ENCODE results near the gene PPM1J. TPM values are rescaled to one million over a fixed set of nuclear protein-coding genes. Genes with fewer than 3 reads are reported as not detected.

Gene PPM1J
- total RNA-seq, 1 donor from 2014 or later, result 1.6 TPM

DNA sequence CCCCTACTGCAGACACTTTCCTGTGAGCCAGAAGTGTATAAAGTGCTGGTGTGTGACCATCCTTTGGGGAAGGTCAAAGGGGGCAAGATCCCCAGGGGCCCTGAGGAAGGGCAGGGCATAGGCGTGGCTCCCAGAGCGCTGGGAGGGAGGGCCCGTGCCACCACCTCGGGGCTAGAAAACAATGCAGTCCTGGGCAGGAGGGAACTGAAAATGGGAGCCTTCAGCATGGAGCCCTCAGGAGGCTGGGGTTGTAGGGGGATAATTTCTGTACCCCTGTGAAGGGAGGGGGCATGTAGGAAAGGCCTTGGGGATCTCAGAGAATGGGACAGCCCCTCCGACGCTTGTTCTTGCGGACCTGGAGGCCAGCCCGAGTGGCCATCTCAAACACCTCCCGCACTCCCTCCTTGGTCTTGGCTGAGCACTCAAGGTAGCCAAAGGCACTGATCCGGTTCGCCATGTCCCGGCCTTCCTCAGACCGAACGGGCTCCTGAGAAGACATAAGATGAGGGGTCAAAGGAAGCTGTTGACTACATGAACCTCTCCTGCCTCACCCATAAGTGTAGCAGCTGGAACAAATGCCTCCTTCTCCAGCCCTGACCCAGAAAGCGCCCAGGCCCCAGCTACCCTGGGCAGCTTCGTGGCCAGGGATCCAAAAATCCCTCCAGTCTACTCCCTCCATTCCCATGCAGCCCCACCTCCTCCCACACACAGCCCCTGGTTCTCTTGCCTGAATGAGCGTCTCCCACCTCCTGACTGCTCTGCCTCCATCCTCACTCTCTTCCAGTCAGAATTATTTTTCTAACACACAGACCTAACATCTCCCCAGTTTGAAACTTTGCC is 13.7 kb downstream of the PPM1J start:
- TF ChIP-seq, protein P1, sequence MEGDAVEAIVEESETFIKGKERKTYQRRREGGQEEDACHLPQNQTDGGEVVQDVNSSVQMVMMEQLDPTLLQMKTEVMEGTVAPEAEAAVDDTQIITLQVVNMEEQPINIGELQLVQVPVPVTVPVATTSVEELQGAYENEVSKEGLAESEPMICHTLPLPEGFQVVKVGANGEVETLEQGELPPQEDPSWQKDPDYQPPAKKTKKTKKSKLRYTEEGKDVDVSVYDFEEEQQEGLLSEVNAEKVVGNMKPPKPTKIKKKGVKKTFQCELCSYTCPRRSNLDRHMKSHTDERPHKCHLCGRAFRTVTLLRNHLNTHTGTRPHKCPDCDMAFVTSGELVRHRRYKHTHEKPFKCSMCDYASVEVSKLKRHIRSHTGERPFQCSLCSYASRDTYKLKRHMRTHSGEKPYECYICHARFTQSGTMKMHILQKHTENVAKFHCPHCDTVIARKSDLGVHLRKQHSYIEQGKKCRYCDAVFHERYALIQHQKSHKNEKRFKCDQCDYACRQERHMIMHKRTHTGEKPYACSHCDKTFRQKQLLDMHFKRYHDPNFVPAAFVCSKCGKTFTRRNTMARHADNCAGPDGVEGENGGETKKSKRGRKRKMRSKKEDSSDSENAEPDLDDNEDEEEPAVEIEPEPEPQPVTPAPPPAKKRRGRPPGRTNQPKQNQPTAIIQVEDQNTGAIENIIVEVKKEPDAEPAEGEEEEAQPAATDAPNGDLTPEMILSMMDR (IDR thresholded peaks at IDR 0.05; ENCODE audit: unreplicated experiment), result no peak
- Mint-ChIP-seq H3K4me1 (ENCODE audit: unreplicated experiment) (peaks cover 69% of the 10 kb centered on the region), H3K4me3 (ENCODE audit: unreplicated experiment) (peak overlapping the region; percentile 78), H3K9me3 (ENCODE audit: unreplicated experiment) (no peaks in the 10 kb centered on the region), H3K27ac (ENCODE audit: unreplicated experiment) (peak overlapping the region; percentile 92), H3K36me3 (ENCODE audit: low read depth, unreplicated experiment) (peaks cover 44% of the 10 kb centered on the region), H3K27me3 (ENCODE audit: unreplicated experiment) (peaks cover 28% of the 10 kb centered on the region)
- no peak for DNase-seq (ENCODE audit: low spot score)

DNA sequence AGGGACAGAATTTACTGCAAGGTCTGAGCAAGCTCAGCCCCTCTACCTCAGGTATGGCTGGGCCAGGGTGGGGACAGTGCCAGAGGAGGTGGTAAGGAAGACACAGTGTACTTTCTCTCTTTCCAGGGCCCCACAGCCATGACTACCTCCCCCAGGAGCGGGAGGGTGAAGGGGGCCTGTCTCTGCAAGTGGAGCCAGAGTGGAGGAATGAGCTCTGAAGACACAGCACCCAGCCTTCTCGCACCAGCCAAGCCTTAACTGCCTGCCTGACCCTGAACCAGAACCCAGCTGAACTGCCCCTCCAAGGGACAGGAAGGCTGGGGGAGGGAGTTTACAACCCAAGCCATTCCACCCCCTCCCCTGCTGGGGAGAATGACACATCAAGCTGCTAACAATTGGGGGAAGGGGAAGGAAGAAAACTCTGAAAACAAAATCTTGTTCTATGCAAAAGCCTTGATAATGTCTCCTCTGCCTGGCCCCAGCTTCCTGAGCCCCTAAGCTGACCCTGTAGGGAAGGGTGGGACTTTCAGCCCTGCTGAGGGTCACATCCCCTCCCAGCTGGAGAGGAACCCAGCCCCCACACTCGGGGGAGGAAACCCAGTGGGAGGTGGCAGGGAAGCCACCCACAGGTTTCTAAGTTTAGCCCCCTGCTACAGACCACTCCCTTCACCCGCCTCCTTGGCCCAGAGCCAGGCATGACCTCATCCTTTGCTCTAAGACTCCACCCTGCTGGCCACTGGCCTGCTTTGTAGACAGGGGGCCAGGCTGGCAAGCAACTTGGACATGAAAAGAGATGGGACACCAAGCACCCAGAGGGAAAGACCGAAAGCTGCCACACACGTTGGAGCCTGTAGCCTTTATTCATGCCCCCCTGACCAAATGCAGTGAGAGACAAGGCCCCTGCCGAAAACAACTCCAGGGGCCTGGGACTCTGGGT is 14.6 kb downstream of the PPM1J start:
- DNase-seq (ENCODE audit: low spot score), result peak; percentile 94
- peaks cover 65% of the 10 kb centered on the region for H3K4me1 Mint-ChIP-seq (ENCODE audit: unreplicated experiment)
- peaks cover 41% of the 10 kb centered on the region for H3K36me3 Mint-ChIP-seq (ENCODE audit: low read depth, unreplicated experiment)
- TF ChIP-seq, protein P1 (IDR thresholded peaks at IDR 0.05; ENCODE audit: unreplicated experiment), result no peak
- peaks cover 30% of the 10 kb centered on the region for H3K27me3 Mint-ChIP-seq (ENCODE audit: unreplicated experiment)
- peak overlapping the region; percentile 63 for H3K4me3 Mint-ChIP-seq (ENCODE audit: unreplicated experiment)
- H3K27ac Mint-ChIP-seq (ENCODE audit: unreplicated experiment), result peak overlapping the region; percentile 92
- no peaks in the 10 kb centered on the region for H3K9me3 Mint-ChIP-seq (ENCODE audit: unreplicated experiment)

DNA sequence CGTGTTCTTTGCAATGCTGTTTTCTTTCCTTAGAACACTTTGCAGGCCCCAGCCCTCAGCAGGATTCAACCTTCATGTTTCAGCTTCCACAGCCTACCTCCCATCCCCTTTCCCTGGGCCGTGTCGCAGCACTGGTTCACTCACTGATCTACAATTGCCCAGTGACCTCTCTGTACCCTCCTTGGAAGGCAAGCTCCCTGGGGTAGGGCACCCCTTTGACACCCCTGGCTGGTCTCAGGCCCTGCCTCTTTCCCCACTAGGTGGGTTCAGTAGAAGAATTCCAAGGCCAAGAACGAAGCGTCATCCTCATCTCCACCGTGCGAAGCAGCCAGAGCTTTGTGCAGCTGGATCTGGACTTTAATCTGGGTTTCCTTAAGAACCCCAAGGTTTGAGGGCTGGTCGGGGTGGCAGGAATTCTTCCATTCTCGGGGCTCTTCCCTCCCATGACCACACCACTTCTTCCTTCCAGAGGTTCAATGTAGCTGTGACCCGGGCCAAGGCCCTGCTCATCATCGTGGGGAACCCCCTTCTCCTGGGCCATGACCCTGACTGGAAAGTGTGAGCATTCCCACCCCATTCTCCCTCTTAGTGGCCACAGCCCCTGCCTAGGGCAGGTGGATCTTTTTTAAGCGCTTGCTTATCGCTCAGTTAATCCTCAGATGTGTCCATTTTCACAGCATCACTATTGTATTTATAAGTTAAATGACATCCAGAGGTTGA is 15.5 kb downstream of the PPM1J start:
- Mint-ChIP-seq H3K27ac (ENCODE audit: unreplicated experiment) (peak overlapping the region; percentile 92), H3K9me3 (ENCODE audit: unreplicated experiment) (no peaks in the 10 kb centered on the region), H3K4me1 (ENCODE audit: unreplicated experiment) (peaks cover 56% of the 10 kb centered on the region), H3K4me3 (ENCODE audit: unreplicated experiment) (peak overlapping the region; percentile 56), H3K27me3 (ENCODE audit: unreplicated experiment) (peaks cover 33% of the 10 kb centered on the region), H3K36me3 (ENCODE audit: low read depth, unreplicated experiment) (peaks cover 41% of the 10 kb centered on the region)
- TF ChIP-seq, protein P1 (IDR thresholded peaks at IDR 0.05; ENCODE audit: unreplicated experiment), result no peak
- no peak for DNase-seq (ENCODE audit: low spot score)

DNA sequence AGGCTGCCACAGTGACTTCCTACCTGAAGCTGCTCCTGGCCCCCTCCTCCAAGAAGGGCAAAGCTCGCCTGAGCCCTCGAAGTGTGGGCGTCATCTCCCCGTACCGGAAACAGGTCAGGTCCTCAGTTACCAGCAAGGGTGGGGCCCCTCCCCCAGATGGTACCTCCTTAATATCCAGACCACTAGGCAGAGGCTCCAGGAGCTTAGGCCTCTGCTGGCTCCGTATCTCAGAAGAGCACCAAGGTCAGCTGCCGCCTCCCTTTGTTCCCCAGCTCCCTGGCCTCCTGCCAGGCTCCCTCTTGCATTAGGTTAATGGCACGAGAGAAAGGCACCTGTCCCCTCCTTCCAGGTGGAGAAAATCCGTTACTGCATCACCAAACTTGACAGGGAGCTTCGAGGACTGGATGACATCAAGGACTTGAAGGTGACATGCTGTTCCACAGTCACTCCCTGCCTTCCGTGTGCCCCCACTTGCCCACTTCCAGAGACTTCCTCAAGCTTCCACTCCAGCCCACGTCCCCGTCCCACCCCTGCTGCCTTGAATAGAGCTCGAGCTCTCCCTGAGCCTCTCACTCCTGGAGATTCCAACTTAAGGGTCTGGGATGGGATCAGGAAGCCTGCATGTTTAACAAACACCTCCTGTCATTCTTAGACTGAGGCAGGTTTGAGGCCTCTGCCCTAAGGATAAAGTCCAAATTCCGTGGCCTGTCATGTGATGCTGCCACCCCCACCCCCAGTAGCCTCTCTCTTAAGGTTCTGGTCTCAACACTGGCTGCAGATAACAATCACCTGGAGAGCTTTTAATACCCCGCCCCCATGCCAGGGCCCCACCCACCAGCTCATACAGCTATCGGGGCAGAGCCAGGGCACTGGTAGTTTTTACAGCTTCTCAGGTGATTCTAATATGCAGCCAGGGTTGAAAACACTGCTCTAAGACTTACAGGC is 16.5 kb downstream of the PPM1J start:
- H3K4me3 Mint-ChIP-seq (ENCODE audit: unreplicated experiment), result peak overlapping the region; percentile 56
- peak overlapping the region; percentile 13 for H3K27ac Mint-ChIP-seq (ENCODE audit: unreplicated experiment)
- H3K27me3 Mint-ChIP-seq (ENCODE audit: unreplicated experiment), result peaks cover 28% of the 10 kb centered on the region
- TF ChIP-seq, protein P1 (IDR thresholded peaks at IDR 0.05; ENCODE audit: unreplicated experiment), result no peak
- H3K9me3 Mint-ChIP-seq (ENCODE audit: unreplicated experiment), result no peaks in the 10 kb centered on the region
- H3K36me3 Mint-ChIP-seq (ENCODE audit: low read depth, unreplicated experiment), result peaks cover 38% of the 10 kb centered on the region
- peaks cover 48% of the 10 kb centered on the region for H3K4me1 Mint-ChIP-seq (ENCODE audit: unreplicated experiment)
- DNase-seq (ENCODE audit: low spot score), result no peak

Data from endothelial cell (in vitro differentiated cells).